ENCODE results near the gene KCNK3. TPM values are rescaled to one million over a fixed set of nuclear protein-coding genes. Genes with fewer than 3 reads are reported as not detected.

The KCNK3 gene
- total and polyA plus RNA-seq, 2 donors from 2014 or later: 2.1 to 8.1 TPM

- Histone ChIP-seq H3K9ac (ENCODE audit: low read length in 3 of 3) (no peak overlapping the region), H3K27me3 (ENCODE audit: control insufficient read depth, insufficient read depth, low read length) (no peaks in the 10 kb centered on the region), H3K36me3 (ENCODE audit: control insufficient read depth in 2 of 3, insufficient read depth in 3 of 3, low read length in 3 of 3) (no peaks in the 10 kb centered on the region), H3K4me3 (ENCODE audit: low read length in 3 of 3) (no peak overlapping the region), H3K4me1 (ENCODE audit: control insufficient read depth in 2 of 3, insufficient read depth in 2 of 3, low read depth in 1 of 3, low read length in 3 of 3) (no peaks in the 10 kb centered on the region), H3K9me3 (ENCODE audit: control insufficient read depth in 2 of 3, insufficient read depth in 1 of 3, low read length in 3 of 3) (peaks cover 0 to 1% (median 0%) of the 10 kb centered on the region in 3 donors), H3K27ac (ENCODE audit: low read depth in 2 of 2, low read length in 2 of 2) (no peak overlapping the region)
- DNase-seq (peak in 1 of 5 donors; percentile 3), FAIRE-seq (no peak)
- no peak for TF ChIP-seq CTCF (IDR thresholded peaks at IDR 0.05; ENCODE audit: borderline replicate concordance, extremely low read depth, insufficient read depth)
- intact Hi-C loops (cut with DNase I): no loop called here
Observed at GRCh38 chr2:26668041-26668440, 24.5 kb upstream of the KCNK3 start.

GRCh38 chr2:26668856-26669750, 23.4 kb upstream of the KCNK3 start:
- H3K9ac ChIP-seq (ENCODE audit: low read length in 3 of 3): no peak overlapping the region
- H3K4me1 ChIP-seq (ENCODE audit: control insufficient read depth in 2 of 3, insufficient read depth in 2 of 3, low read depth in 1 of 3, low read length in 3 of 3): no peaks in the 10 kb centered on the region
- DNase-seq: peak in 1 of 5 donors; percentile 23
- intact Hi-C loops (cut with DNase I): no loop called here
- no peaks in the 10 kb centered on the region for H3K27me3 ChIP-seq (ENCODE audit: control insufficient read depth, insufficient read depth, low read length)
- TF ChIP-seq CTCF (IDR thresholded peaks at IDR 0.05; ENCODE audit: borderline replicate concordance, extremely low read depth, insufficient read depth): no peak
- no peak overlapping the region for H3K27ac ChIP-seq (ENCODE audit: low read depth in 2 of 2, low read length in 2 of 2)
- no peaks in the 10 kb centered on the region for H3K36me3 ChIP-seq (ENCODE audit: control insufficient read depth in 2 of 3, insufficient read depth in 3 of 3, low read length in 3 of 3)
- FAIRE-seq: no peak
- H3K9me3 ChIP-seq (ENCODE audit: control insufficient read depth in 2 of 3, insufficient read depth in 1 of 3, low read length in 3 of 3): peaks cover 0 to 1% (median 0%) of the 10 kb centered on the region in 3 donors
- no peak overlapping the region for H3K4me3 ChIP-seq (ENCODE audit: low read length in 3 of 3)

- Histone ChIP-seq H3K9me3 (ENCODE audit: control insufficient read depth in 2 of 3, insufficient read depth in 1 of 3, low read length in 3 of 3) (peaks cover 0 to 1% (median 0%) of the 10 kb centered on the region in 3 donors), H3K4me1 (ENCODE audit: control insufficient read depth in 2 of 3, insufficient read depth in 2 of 3, low read depth in 1 of 3, low read length in 3 of 3) (no peaks in the 10 kb centered on the region), H3K9ac (ENCODE audit: low read length in 3 of 3) (no peak overlapping the region), H3K27ac (ENCODE audit: low read depth in 2 of 2, low read length in 2 of 2) (no peak overlapping the region), H3K4me3 (ENCODE audit: low read length in 3 of 3) (no peak overlapping the region), H3K36me3 (ENCODE audit: control insufficient read depth in 2 of 3, insufficient read depth in 3 of 3, low read length in 3 of 3) (no peaks in the 10 kb centered on the region), H3K27me3 (ENCODE audit: control insufficient read depth, insufficient read depth, low read length) (no peaks in the 10 kb centered on the region)
- intact Hi-C loops (cut with DNase I): no loop called here
- TF ChIP-seq CTCF (IDR thresholded peaks at IDR 0.05; ENCODE audit: borderline replicate concordance, extremely low read depth, insufficient read depth): no peak
- DNase-seq (peak in 1 of 5 donors; percentile 15), FAIRE-seq (no peak)
Observed at GRCh38 chr2:26670171-26670570, 22.4 kb upstream of the KCNK3 start.
